Measurements from ENCODE around the gene RAPGEF1. TPM values are rescaled to one million over a fixed set of nuclear protein-coding genes. Genes with fewer than 3 reads are reported as not detected.

The RAPGEF1 gene
- total RNA-seq, 1 donor from 2014 or later: 76.8 TPM

DNA sequence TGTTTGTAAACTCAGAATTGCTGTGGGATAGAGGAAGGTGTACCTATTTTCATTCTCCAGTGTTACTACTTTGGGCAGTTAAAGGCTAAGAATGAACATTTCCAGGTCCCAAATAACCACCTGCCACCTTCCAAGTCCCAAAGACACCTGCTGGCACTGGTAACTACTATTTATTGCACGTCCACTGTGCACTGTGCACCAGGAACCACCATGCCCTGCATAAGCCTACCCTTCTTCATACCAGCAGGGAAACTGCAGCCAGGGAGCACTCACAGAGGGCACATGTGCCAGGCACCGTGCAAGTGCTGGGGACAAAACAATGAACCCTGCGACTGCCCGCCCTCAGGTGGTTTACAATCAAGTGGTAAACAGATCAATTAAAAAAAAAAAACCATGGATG is 34.9 kb downstream of the RAPGEF1 start:
- H3K79me2 ChIP-seq (ENCODE audit: insufficient read depth, low read length): peaks cover 64% of the 10 kb centered on the region
- H3K27ac Mint-ChIP-seq (ENCODE audit: unreplicated experiment): no peak overlapping the region
- no peak overlapping the region for H2AFZ ChIP-seq (ENCODE audit: low read depth, low read length)
- H3K27me3 ChIP-seq (ENCODE audit: insufficient read depth, low read length): no peaks in the 10 kb centered on the region
- H3K36me3 Mint-ChIP-seq (ENCODE audit: low read depth, unreplicated experiment): peaks cover 3% of the 10 kb centered on the region
- H3K4me3 ChIP-seq (ENCODE audit: insufficient read depth, low read depth, low read length): no peak overlapping the region
- H3K4me1 ChIP-seq (ENCODE audit: insufficient read depth, low read length): peaks cover 25% of the 10 kb centered on the region
- no peak overlapping the region for H3K27ac ChIP-seq (ENCODE audit: low read depth, low read length)
- DNase-seq (ENCODE audit: low read depth): no peak
- no peak overlapping the region for H3K4me3 Mint-ChIP-seq (ENCODE audit: unreplicated experiment)
- no peak overlapping the region for H3K4me2 ChIP-seq (ENCODE audit: low read length)
- no peaks in the 10 kb centered on the region for H3K27me3 Mint-ChIP-seq (ENCODE audit: low read depth, unreplicated experiment)
- H3K9ac ChIP-seq (ENCODE audit: low read length): no peak overlapping the region
- no peak for FAIRE-seq
- peaks cover 61% of the 10 kb centered on the region for H3K4me1 Mint-ChIP-seq (ENCODE audit: low read depth, unreplicated experiment)
- no peak for TF ChIP-seq EZH2 (IDR thresholded peaks at IDR 0.05; ENCODE audit: insufficient read depth, low read length)
- TF ChIP-seq, protein P1, sequence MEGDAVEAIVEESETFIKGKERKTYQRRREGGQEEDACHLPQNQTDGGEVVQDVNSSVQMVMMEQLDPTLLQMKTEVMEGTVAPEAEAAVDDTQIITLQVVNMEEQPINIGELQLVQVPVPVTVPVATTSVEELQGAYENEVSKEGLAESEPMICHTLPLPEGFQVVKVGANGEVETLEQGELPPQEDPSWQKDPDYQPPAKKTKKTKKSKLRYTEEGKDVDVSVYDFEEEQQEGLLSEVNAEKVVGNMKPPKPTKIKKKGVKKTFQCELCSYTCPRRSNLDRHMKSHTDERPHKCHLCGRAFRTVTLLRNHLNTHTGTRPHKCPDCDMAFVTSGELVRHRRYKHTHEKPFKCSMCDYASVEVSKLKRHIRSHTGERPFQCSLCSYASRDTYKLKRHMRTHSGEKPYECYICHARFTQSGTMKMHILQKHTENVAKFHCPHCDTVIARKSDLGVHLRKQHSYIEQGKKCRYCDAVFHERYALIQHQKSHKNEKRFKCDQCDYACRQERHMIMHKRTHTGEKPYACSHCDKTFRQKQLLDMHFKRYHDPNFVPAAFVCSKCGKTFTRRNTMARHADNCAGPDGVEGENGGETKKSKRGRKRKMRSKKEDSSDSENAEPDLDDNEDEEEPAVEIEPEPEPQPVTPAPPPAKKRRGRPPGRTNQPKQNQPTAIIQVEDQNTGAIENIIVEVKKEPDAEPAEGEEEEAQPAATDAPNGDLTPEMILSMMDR (IDR thresholded peaks at IDR 0.05; ENCODE audit: insufficient read depth, low read depth, low read length): no peak
- no peaks in the 10 kb centered on the region for H3K9me3 Mint-ChIP-seq (ENCODE audit: unreplicated experiment)
- H3K36me3 ChIP-seq (ENCODE audit: insufficient read depth, low read length): no peaks in the 10 kb centered on the region
- H4K20me1 ChIP-seq (ENCODE audit: insufficient read depth, low read length): peaks cover 47% of the 10 kb centered on the region
- H3K9me3 ChIP-seq (ENCODE audit: insufficient read depth, low read depth, low read length): no peaks in the 10 kb centered on the region

DNA sequence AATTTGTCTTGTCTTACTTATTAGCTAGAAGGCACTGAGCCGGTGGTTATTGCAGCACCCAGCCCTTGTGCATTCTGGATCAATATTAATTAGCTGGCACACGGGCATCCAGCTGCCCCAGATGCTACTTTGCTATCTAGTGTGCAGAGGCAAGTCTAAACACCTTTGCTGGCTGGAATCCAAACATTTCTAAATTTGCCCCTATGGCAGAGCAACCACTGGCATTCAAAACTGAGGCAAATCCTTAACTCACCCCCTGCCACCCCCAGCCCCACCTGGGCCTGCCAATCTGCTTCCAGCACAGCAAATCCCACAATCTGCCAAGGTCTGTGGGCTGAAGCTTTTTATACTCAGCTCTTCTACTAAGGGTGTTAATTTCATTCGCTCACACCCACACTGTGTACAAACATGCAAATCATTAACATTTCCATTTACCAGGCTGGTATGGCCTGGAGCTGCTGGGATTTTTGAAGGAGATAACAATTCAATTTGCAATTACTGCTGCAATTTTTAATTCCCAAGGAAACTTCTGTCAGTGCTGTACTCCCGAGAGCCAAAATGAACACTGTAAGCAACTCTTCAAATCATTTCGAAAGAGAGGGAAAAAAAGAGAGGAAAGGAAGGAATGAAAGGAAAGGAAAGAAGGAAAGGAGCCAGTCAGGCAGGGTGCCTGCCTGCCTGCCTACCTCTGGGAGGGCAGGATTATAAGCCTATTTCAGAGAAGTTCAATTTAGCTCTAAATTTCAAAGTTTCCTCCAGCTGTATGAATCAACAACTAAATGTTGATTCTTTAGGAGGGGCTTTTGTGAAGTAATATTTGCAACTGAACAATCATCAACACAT is 35.5 kb downstream of the RAPGEF1 start:
- peaks cover 19% of the 10 kb centered on the region for H3K4me1 ChIP-seq (ENCODE audit: insufficient read depth, low read length)
- no peak overlapping the region for H3K9ac ChIP-seq (ENCODE audit: low read length)
- Mint-ChIP-seq H3K36me3 (ENCODE audit: low read depth, unreplicated experiment) (peaks cover 7% of the 10 kb centered on the region), H3K9me3 (ENCODE audit: unreplicated experiment) (no peaks in the 10 kb centered on the region), H3K4me1 (ENCODE audit: low read depth, unreplicated experiment) (peaks cover 55% of the 10 kb centered on the region), H3K4me3 (ENCODE audit: unreplicated experiment) (no peak overlapping the region), H3K27me3 (ENCODE audit: low read depth, unreplicated experiment) (no peaks in the 10 kb centered on the region), H3K27ac (ENCODE audit: unreplicated experiment) (peak overlapping the region; percentile 28)
- H4K20me1 ChIP-seq (ENCODE audit: insufficient read depth, low read length): peaks cover 47% of the 10 kb centered on the region
- TF ChIP-seq EZH2 (IDR thresholded peaks at IDR 0.05; ENCODE audit: insufficient read depth, low read length): no peak
- TF ChIP-seq, protein P1 (IDR thresholded peaks at IDR 0.05; ENCODE audit: insufficient read depth, low read depth, low read length): no peak
- H3K4me3 ChIP-seq (ENCODE audit: insufficient read depth, low read depth, low read length): no peak overlapping the region
- H3K9me3 ChIP-seq (ENCODE audit: insufficient read depth, low read depth, low read length): no peaks in the 10 kb centered on the region
- H3K4me2 ChIP-seq (ENCODE audit: low read length): no peak overlapping the region
- DNase-seq (ENCODE audit: low read depth) (no peak), FAIRE-seq (no peak)
- no peak overlapping the region for H3K27ac ChIP-seq (ENCODE audit: low read depth, low read length)
- H2AFZ ChIP-seq (ENCODE audit: low read depth, low read length): no peak overlapping the region
- no peaks in the 10 kb centered on the region for H3K27me3 ChIP-seq (ENCODE audit: insufficient read depth, low read length)
- no peaks in the 10 kb centered on the region for H3K36me3 ChIP-seq (ENCODE audit: insufficient read depth, low read length)
- peaks cover 70% of the 10 kb centered on the region for H3K79me2 ChIP-seq (ENCODE audit: insufficient read depth, low read length)

GRCh38 chr9:131703697-131704096 is 36.2 kb downstream of the RAPGEF1 start:
- peaks cover 67% of the 10 kb centered on the region for H3K79me2 ChIP-seq (ENCODE audit: insufficient read depth, low read length)
- H3K4me2 ChIP-seq (ENCODE audit: low read length): no peak overlapping the region
- no peaks in the 10 kb centered on the region for H3K9me3 ChIP-seq (ENCODE audit: insufficient read depth, low read depth, low read length)
- Mint-ChIP-seq H3K27me3 (ENCODE audit: low read depth, unreplicated experiment) (no peaks in the 10 kb centered on the region), H3K27ac (ENCODE audit: unreplicated experiment) (no peak overlapping the region), H3K4me1 (ENCODE audit: low read depth, unreplicated experiment) (peaks cover 52% of the 10 kb centered on the region), H3K4me3 (ENCODE audit: unreplicated experiment) (no peak overlapping the region), H3K36me3 (ENCODE audit: low read depth, unreplicated experiment) (peaks cover 7% of the 10 kb centered on the region), H3K9me3 (ENCODE audit: unreplicated experiment) (no peaks in the 10 kb centered on the region)
- DNase-seq (ENCODE audit: low read depth): no peak
- TF ChIP-seq, protein P1 (IDR thresholded peaks at IDR 0.05; ENCODE audit: insufficient read depth, low read depth, low read length): no peak
- TF ChIP-seq EZH2 (IDR thresholded peaks at IDR 0.05; ENCODE audit: insufficient read depth, low read length): no peak
- H3K27ac ChIP-seq (ENCODE audit: low read depth, low read length): no peak overlapping the region
- H2AFZ ChIP-seq (ENCODE audit: low read depth, low read length): no peak overlapping the region
- H3K27me3 ChIP-seq (ENCODE audit: insufficient read depth, low read length): no peaks in the 10 kb centered on the region
- H4K20me1 ChIP-seq (ENCODE audit: insufficient read depth, low read length): peaks cover 52% of the 10 kb centered on the region
- no peak for FAIRE-seq
- H3K4me1 ChIP-seq (ENCODE audit: insufficient read depth, low read length): peaks cover 17% of the 10 kb centered on the region
- H3K4me3 ChIP-seq (ENCODE audit: insufficient read depth, low read depth, low read length): no peak overlapping the region
- no peak overlapping the region for H3K9ac ChIP-seq (ENCODE audit: low read length)
- no peaks in the 10 kb centered on the region for H3K36me3 ChIP-seq (ENCODE audit: insufficient read depth, low read length)

All from astrocyte (in vitro differentiated cells and primary cell).